Fibroblast of skin of right biceps (primary cell): ENCODE data around the gene NLRP8.
"Not testable (repeated sequence)": the region's sequence is repeated elsewhere in the genome, so short reads cannot be mapped to it uniquely, and the experiment has no call there.

Experiments used
- DNase-seq: peaks from one replicate; pipeline ENCODE4 v3.0.0-alpha.2; 2013

NLRP8 gene

DNA sequence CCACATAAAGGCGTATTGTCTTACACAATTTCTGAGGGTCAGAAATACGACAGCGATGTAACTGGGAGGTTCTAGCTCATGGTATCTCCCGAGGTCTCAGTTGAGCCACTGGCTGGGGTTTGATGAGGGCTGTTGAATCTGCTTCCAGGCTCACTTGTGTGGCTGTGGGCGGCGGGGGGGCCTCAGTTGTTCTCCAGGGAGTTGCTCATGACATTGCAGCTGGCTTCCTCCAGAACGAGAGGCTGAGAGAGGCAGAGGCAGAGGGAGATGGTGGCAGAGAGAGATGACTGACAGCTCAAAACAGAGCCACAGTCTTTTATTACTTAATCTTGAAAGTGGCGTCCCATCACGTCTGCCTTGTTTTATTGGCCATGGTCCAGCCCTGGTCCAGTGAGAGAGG, 32.8 kb downstream of the NLRP8 start:
- DNase-seq: no peak

DNA sequence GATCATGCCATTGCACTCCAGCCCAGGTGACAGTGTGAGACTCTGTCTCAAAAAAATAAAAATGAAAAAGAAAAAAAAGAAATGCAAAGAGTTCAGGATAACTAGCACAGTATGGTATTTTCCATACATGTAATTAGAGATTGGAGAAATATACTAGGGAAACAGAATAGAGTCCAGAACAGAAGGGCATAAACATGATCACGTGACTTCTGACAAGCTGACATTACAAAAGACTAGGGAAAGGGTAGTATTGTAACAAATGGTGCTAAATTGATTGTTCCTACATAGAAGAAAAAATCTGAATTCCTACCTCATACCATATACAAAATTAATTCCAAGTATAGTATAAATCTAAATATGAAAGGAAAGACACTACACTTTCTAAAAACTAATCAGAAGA, 37.6 kb downstream of the NLRP8 start:
- DNase-seq: no peak

DNA sequence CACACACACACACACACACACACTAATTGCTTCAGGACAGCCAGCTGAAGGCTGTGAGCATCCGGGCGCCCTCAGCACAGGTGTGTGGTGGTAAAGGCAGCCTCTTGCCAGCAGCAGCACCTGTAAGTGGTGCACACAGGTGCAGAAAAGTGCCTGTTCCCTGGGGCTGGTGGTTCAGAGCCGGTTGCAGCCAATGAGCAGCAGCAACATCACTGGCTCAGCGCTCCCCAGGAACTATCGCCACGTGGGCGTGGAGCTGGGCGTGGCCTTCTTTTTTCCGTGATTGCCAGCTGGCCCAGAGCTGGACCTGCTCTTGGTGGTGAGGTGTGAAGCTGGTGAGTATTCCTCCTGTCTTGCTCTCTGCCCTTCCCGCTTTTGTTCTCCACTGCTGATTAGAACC, 38.9 kb downstream of the NLRP8 start, which contains the start of gene NLRP5:
NLRP5 (plus strand) TSS at position 289 of the 400 bp plus-strand sequence.
- no peak for DNase-seq

DNA sequence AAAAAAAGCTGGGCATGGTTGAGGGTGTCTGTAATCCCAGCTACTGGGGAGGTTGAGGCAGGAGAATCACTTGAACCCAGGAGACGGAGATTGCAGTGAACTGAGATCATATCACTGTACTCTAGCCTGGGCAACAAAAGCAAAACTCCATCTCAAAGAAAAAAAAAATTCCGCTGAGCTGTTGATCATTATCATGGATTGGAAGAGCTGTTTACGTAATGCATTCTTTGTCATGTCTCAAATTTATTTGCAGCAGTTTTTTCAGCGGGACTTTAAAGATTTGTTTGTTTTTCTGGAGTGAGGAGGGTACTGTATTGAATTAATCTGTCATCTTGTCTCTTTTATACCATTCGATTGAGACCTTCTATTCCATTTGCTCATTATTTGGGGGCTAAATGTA, 43.2 kb downstream of the NLRP8 start:
- DNase-seq: no peak

DNA sequence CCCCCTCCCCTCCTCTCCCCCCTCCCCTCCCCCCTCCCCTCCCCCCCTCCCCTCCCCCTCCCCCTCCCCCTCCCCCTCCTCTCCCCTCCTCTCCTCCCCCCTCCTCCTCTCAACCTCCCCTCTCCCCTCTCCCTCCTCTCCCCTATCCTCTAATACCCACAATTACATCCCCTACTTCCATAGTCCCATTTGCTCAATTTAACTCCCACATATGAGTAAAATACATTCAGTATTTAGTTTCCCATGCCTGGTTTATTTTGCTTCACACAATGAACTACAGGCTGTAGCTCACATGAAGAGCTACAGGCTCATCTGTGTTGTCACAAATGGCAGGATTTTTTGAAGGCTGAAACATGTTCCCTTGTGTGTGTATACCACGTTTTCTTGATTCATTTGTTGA, 45.9 kb downstream of the NLRP8 start:
- DNase-seq: no peak

DNA sequence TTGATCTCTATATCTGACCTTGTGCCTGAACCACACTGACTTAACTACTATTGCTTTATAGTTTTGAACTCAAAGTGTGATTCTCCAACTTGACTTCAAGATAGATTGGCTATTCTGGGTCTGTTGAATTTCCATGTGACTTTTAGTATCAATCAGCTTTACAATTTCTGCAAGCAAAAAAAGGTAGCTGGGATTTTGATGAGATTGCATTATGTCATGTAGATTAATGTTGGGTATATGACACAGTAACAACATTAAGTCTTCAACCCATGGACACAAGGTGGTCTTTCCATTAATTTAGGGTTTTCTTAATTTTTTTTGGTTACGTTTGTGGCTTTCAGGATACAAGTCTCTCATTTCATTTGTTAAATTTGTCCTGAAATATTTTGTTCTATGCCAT, 67.1 kb downstream of the NLRP8 start:
- no peak for DNase-seq

- no peak for DNase-seq
Observed at GRCh38 chr19:56015756-56016155, 68.1 kb downstream of the NLRP8 start.

- DNase-seq: not testable (repeated sequence)
Observed at GRCh38 chr19:56019325-56019724, 71.7 kb downstream of the NLRP8 start.

- DNase-seq: not testable (repeated sequence)
Observed at GRCh38 chr19:56020355-56020975, 72.8 kb downstream of the NLRP8 start.

DNA sequence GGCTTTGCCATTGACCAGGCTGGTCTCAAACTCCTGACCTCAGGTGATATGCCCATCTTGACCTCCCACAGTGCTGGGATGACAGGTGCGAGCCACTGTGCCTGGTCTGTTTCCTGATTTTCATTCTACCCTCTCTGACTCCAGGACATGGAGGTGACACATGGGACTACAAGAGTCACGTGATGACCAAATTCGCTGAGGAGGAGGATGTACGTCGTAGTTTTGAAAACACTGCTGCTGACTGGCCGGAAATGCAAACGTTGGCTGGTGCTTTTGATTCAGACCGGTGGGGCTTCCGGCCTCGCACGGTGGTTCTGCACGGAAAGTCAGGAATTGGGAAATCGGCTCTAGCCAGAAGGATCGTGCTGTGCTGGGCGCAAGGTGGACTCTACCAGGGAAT, 79.1 kb downstream of the NLRP8 start:
- no peak for DNase-seq
